ENCODE results near the gene NAT16. TPM values are rescaled to one million over a fixed set of nuclear protein-coding genes. Genes with fewer than 3 reads are reported as not detected.

The NAT16 gene
- total RNA-seq, 1 donor from 2014 or later = 0.16 TPM

Small RNA genes lying within 50 kb of the gene (microRNA-seq; reads per million reads assigned to microRNA genes)
- not detected for gene MIR4653

Other genes starting within 250 kb of the NAT16 start
- 0.61 TPM in 1 of 2 replicates, not detected in the other for gene MUC3A, start 230.8 kb downstream of the NAT16 start, total RNA-seq
- gene MUC12, start 210.7 kb downstream of the NAT16 start, total RNA-seq = 2.5 and 2.8 TPM in 2 replicates
- not detected in 2 replicates for gene MUC17, start 160.2 kb downstream of the NAT16 start, total RNA-seq
- gene TRIM56, start 94.8 kb downstream of the NAT16 start, total RNA-seq = 24.2 and 24.4 TPM in 2 replicates
- gene SERPINE1, start 53.2 kb downstream of the NAT16 start, total RNA-seq = 1,303 and 1,496 TPM in 2 replicates
- 172 and 181 TPM in 2 replicates for gene AP1S1, start 25.8 kb downstream of the NAT16 start, total RNA-seq
- gene VGF, start 14.7 kb downstream of the NAT16 start, total RNA-seq = 40.5 and 51.8 TPM in 2 replicates
- gene MOGAT3, start 20.7 kb upstream of the NAT16 start, total RNA-seq = not detected in 2 replicates
- gene PLOD3, start 37.3 kb upstream of the NAT16 start, total RNA-seq = 161 and 164 TPM in 2 replicates
- 107 and 115 TPM in 2 replicates for gene ZNHIT1, start 37.9 kb upstream of the NAT16 start, total RNA-seq
- gene CLDN15, start 57.5 kb upstream of the NAT16 start, total RNA-seq = 8.7 and 10.0 TPM in 2 replicates
- gene FIS1, start 64.8 kb upstream of the NAT16 start, total RNA-seq = 134 and 140 TPM in 2 replicates
- 20.9 and 23.5 TPM in 2 replicates for gene IFT22, start 141.5 kb upstream of the NAT16 start, total RNA-seq
- gene COL26A1, start 182.6 kb upstream of the NAT16 start, total RNA-seq = 6.8 and 7.1 TPM in 2 replicates

Measured in astrocyte (in vitro differentiated cells and primary cell).